ENCODE measurements around the gene DIP2A.

DNA sequence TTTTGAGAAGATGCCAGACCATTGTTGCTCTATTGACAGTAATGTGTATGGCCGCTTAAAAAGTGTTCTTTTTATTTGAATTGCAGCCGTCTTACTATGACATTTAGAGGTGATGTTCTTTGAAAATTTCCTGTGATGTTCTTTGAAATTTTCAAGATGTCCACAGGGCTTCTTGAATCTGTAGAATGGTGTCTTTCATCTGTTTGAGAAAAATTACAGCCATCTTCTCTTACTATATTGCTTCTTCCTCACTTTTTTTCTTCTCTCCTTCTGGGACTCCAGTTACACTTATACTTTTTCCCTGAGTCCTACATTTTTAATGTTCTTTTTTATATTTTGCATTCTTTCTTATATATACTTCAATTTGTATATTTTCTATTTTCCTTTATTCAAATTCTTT, 57.4 kb downstream of the DIP2A start:
- TF ChIP-seq, protein P1, sequence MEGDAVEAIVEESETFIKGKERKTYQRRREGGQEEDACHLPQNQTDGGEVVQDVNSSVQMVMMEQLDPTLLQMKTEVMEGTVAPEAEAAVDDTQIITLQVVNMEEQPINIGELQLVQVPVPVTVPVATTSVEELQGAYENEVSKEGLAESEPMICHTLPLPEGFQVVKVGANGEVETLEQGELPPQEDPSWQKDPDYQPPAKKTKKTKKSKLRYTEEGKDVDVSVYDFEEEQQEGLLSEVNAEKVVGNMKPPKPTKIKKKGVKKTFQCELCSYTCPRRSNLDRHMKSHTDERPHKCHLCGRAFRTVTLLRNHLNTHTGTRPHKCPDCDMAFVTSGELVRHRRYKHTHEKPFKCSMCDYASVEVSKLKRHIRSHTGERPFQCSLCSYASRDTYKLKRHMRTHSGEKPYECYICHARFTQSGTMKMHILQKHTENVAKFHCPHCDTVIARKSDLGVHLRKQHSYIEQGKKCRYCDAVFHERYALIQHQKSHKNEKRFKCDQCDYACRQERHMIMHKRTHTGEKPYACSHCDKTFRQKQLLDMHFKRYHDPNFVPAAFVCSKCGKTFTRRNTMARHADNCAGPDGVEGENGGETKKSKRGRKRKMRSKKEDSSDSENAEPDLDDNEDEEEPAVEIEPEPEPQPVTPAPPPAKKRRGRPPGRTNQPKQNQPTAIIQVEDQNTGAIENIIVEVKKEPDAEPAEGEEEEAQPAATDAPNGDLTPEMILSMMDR (conservative IDR thresholded peaks at IDR 0.05; ENCODE audit: low read depth in 2 of 2), result no peak
- TF ChIP-seq EZH2phosphoT487 (IDR thresholded peaks at IDR 0.05; ENCODE audit: unreplicated experiment), result no peak
- TF ChIP-seq ZNF114 (CRISPR knock-in tag; IDR thresholded peaks at IDR 0.05), result no peak
- TF ChIP-seq POLR2AphosphoS5 (IDR thresholded peaks at IDR 0.05; ENCODE audit: low read depth), result no peak
- TF ChIP-seq, protein P2, sequence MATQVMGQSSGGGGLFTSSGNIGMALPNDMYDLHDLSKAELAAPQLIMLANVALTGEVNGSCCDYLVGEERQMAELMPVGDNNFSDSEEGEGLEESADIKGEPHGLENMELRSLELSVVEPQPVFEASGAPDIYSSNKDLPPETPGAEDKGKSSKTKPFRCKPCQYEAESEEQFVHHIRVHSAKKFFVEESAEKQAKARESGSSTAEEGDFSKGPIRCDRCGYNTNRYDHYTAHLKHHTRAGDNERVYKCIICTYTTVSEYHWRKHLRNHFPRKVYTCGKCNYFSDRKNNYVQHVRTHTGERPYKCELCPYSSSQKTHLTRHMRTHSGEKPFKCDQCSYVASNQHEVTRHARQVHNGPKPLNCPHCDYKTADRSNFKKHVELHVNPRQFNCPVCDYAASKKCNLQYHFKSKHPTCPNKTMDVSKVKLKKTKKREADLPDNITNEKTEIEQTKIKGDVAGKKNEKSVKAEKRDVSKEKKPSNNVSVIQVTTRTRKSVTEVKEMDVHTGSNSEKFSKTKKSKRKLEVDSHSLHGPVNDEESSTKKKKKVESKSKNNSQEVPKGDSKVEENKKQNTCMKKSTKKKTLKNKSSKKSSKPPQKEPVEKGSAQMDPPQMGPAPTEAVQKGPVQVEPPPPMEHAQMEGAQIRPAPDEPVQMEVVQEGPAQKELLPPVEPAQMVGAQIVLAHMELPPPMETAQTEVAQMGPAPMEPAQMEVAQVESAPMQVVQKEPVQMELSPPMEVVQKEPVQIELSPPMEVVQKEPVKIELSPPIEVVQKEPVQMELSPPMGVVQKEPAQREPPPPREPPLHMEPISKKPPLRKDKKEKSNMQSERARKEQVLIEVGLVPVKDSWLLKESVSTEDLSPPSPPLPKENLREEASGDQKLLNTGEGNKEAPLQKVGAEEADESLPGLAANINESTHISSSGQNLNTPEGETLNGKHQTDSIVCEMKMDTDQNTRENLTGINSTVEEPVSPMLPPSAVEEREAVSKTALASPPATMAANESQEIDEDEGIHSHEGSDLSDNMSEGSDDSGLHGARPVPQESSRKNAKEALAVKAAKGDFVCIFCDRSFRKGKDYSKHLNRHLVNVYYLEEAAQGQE (IDR thresholded peaks at IDR 0.05; ENCODE audit: unreplicated experiment), result no peak
- no peak for TF ChIP-seq CREB1 (CRISPR knock-in tag; IDR thresholded peaks at IDR 0.05; ENCODE audit: low read depth)
- TF ChIP-seq, protein P3, sequence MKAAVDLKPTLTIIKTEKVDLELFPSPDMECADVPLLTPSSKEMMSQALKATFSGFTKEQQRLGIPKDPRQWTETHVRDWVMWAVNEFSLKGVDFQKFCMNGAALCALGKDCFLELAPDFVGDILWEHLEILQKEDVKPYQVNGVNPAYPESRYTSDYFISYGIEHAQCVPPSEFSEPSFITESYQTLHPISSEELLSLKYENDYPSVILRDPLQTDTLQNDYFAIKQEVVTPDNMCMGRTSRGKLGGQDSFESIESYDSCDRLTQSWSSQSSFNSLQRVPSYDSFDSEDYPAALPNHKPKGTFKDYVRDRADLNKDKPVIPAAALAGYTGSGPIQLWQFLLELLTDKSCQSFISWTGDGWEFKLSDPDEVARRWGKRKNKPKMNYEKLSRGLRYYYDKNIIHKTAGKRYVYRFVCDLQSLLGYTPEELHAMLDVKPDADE (IDR thresholded peaks at IDR 0.05), result no peak
- no peak for TF ChIP-seq JUNB (IDR thresholded peaks at IDR 0.05; ENCODE audit: unreplicated experiment)
- TF ChIP-seq EZH2 (IDR thresholded peaks at IDR 0.05; ENCODE audit: low read depth, unreplicated experiment), result no peak
- TF ChIP-seq STAT1 (IDR thresholded peaks at IDR 0.05; ENCODE audit: unreplicated experiment), result no peak
- no peak for TF ChIP-seq ZNF331 (CRISPR knock-in tag; IDR thresholded peaks at IDR 0.05; ENCODE audit: low read depth)
- no peak for TF ChIP-seq NANOG (IDR thresholded peaks at IDR 0.05; ENCODE audit: borderline replicate concordance)

Data from GM23338 (cell line).